ENCODE results near the gene COL10A1. TPM values are rescaled to one million over a fixed set of nuclear protein-coding genes. Genes with fewer than 3 reads are reported as not detected.

Gene COL10A1
- total RNA-seq, 1 donor from 2014 or later: 0.05 TPM

- TF ChIP-seq CTCF (IDR thresholded peaks at IDR 0.05; ENCODE audit: borderline replicate concordance): no peak
- no peak overlapping the region for H3K27ac ChIP-seq (replicated peaks)
- H3K4me1 ChIP-seq: peaks cover 71% of the 10 kb centered on the region
- H3K36me3 ChIP-seq: peaks cover 5% of the 10 kb centered on the region
- no peaks in the 10 kb centered on the region for H3K27me3 ChIP-seq (ENCODE audit: low read depth)
- H3K4me3 ChIP-seq: peak overlapping the region; percentile 12
- DNase-seq: no peak
- H3K9me3 ChIP-seq (replicated peaks): no peaks in the 10 kb centered on the region
- intact Hi-C loops (cut with micrococcal nuclease): no loop called here
These were observed 23.1 kb downstream of the COL10A1 start for GRCh38 chr6:116102873-116103272.

GRCh38 chr6:116101790-116102189 lies 24.1 kb downstream of the COL10A1 start:
- intact Hi-C loops (cut with micrococcal nuclease): no loop called here
- Histone ChIP-seq H3K9me3 (replicated peaks) (no peaks in the 10 kb centered on the region), H3K27ac (replicated peaks) (peak overlapping the region; percentile 95), H3K36me3 (no peaks in the 10 kb centered on the region), H3K4me3 (peak overlapping the region; percentile 73), H3K27me3 (ENCODE audit: low read depth) (no peaks in the 10 kb centered on the region), H3K4me1 (peaks cover 66% of the 10 kb centered on the region)
- no peak for TF ChIP-seq CTCF (IDR thresholded peaks at IDR 0.05; ENCODE audit: borderline replicate concordance)
- no peak for DNase-seq

- peaks cover 4% of the 10 kb centered on the region for H3K9me3 ChIP-seq (replicated peaks)
- no peak for TF ChIP-seq CTCF (IDR thresholded peaks at IDR 0.05; ENCODE audit: borderline replicate concordance)
- H3K4me1 ChIP-seq: peaks cover 61% of the 10 kb centered on the region
- H3K36me3 ChIP-seq: peaks cover 4% of the 10 kb centered on the region
- intact Hi-C loops (cut with micrococcal nuclease): no loop called here
- H3K4me3 ChIP-seq: peak overlapping the region; percentile 73
- peak; percentile 83 for DNase-seq
- no peaks in the 10 kb centered on the region for H3K27me3 ChIP-seq (ENCODE audit: low read depth)
- peak overlapping the region; percentile 95 for H3K27ac ChIP-seq (replicated peaks)
These were observed 24.6 kb downstream of the COL10A1 start for GRCh38 chr6:116101302-116101718.

- intact Hi-C loops (cut with micrococcal nuclease): no loop called here
- TF ChIP-seq CTCF (IDR thresholded peaks at IDR 0.05; ENCODE audit: borderline replicate concordance): peak; percentile 51
- peak within 1 kb of the TSS; percentile 73 for H3K4me3 ChIP-seq
These were observed 25.3 kb downstream of the COL10A1 start, which contains the start of gene NT5DC1 for GRCh38 chr6:116100419-116101301. TSS of gene NT5DC1 (plus strand) at chr6:116100853. CDS start at chr6:116100931, 78 bp downstream.

GRCh38 chr6:116099036-116099435 lies 26.9 kb downstream of the COL10A1 start:
- peaks cover 12% of the 10 kb centered on the region for H3K9me3 ChIP-seq (replicated peaks)
- H3K4me3 ChIP-seq: peak overlapping the region; percentile 73
- H3K27ac ChIP-seq (replicated peaks): peak overlapping the region; percentile 95
- TF ChIP-seq CTCF (IDR thresholded peaks at IDR 0.05; ENCODE audit: borderline replicate concordance): no peak
- H3K27me3 ChIP-seq (ENCODE audit: low read depth): no peaks in the 10 kb centered on the region
- peaks cover 9% of the 10 kb centered on the region for H3K36me3 ChIP-seq
- H3K4me1 ChIP-seq: peaks cover 43% of the 10 kb centered on the region
- no peak for DNase-seq
- intact Hi-C loops (cut with micrococcal nuclease): no loop called here

More at GRCh38 chr6:116100419-116101301, 25.3 kb downstream of the COL10A1 start, which contains the start of gene NT5DC1:
- H3K36me3 ChIP-seq: peaks cover 9% of the 10 kb centered on the region
- peaks cover 55% of the 10 kb centered on the region for H3K4me1 ChIP-seq
- DNase-seq: peak; percentile 86
- H3K27ac ChIP-seq (replicated peaks): peak within 1 kb of the TSS; percentile 95
- no peaks in the 10 kb centered on the region for H3K27me3 ChIP-seq (ENCODE audit: low read depth)
- H3K9me3 ChIP-seq (replicated peaks): peaks cover 11% of the 10 kb centered on the region
